GM21423 (cell line): ENCODE measurements around the gene CCL20.
"Not testable (repeated sequence)": the region's sequence is repeated elsewhere in the genome, so short reads cannot be mapped to it uniquely, and the experiment has no call there.

ENCODE experiments used
- ATAC-seq: cut with Tn5 transposase; IDR thresholded peaks from one replicate; pipeline ENCODE4 v1.9.1; 2021; ENCODE audit warnings: mild to moderate bottlenecking, moderate library complexity; ENCODE audit not compliant: unreplicated experiment

The CCL20 gene

GRCh38 chr2:227828477-227828912, 14.9 kb downstream of the CCL20 start:
- no peak for ATAC-seq

DNA sequence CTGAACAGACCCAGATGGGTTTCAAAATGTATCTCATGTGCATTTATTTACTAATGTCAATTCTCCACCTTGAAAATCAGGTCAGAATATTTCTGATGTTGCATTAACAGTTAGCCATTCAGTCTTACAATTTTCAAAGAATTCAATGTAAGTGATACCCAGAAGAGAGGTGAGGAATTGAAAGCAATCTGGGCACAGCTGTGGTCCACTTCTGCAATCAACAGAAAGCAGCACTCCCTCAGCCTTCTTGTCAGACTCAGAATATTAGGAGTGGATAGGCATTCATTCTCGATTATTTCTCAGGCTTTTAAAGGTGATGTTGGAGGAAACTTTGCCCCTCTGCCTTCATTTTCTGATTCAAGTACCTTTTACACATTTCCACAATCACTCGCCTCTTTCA, 15.7 kb downstream of the CCL20 start:
- no peak for ATAC-seq

DNA sequence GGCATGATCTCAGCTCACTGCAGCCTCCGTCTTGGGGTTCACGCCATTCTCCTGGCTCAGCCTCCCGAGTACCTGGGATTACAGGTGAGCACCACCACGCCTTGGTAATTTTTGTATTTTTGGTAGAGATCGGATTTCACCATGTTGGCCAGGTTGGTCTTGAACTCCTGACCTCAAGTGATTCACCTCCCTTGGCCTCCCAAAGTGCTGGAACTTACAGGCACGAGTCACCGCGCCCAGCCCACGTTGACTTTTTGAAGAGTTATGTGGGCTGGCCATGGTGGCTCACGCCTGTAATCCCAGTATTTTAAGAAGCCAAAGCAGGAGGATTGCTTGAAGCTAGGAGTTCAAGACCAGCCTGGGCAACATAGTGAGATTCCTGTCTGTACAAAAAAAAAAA, 20.8 kb downstream of the CCL20 start:
- no peak for ATAC-seq

DNA sequence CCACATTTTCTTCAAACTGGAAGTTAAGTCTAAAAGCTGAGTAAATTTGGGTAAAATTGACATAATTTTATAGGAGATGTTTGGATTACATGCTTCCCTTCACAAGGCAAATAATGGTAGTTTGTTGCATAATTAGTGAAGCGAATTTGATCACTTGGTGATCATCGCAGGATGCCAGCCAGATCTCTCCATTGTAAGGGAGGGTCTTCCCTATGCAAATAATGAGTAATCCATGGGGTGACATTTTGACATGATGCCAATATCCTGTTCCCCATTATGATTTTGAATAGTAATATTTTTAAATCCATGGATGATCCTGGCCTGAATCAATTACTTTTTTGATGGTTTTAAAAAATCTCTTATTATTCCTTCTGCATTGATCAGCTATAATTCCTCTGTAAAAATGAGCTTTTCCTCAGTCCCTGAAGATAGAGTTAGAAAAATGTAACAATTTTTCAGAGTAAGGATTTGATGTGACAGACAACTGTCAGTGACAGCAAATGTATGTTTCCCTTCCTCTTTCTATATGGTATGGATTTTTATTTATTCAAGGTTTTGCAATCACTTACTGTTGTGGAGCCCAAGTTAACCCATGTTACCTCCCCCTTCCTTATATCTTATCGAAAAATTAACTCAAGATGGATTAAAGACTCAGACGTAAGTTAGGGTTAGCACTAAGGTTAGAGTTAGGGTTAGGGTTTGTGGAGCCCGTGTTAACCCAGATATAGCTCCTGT, 21.4 kb downstream of the CCL20 start:
- ATAC-seq, result no peak

DNA sequence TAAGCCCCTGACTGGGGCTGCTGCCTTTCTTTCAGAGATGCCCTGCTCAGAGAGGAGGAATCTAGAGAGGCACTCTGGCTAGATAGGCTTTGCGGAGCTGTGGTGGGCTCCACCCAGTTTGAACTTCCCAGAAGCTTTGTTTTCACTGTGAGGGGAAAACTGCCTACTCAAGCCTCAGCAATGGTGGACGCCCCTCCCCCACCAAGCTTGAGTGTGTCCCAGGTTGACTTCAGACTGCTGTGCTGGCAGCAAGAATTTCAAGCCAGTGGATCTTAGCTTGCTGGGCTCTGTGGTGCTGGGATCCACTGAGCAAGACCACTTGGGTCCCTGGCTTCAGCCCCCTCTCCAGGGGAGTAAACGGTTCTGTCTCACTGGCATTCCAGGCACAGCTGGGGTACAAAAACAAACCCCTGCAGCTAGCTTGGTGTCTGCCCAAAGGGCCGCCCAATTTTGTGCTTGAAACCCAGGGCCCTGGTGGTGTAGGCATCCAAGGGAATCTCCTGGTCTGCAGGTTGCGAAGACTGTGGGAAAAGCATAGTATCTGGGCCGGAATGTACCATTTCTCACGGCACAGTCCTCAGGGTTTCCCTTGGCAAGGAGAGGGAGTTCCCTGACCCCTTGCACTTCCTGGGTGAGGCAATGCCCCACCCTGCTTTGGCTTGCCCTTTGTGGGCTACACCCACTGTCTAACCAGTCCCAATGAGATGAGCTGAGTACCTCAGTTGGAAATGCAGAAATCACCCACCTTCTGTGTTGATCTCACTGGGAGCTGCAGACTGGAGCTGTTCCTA, 25.9 kb downstream of the CCL20 start:
- not testable (repeated sequence) for ATAC-seq

DNA sequence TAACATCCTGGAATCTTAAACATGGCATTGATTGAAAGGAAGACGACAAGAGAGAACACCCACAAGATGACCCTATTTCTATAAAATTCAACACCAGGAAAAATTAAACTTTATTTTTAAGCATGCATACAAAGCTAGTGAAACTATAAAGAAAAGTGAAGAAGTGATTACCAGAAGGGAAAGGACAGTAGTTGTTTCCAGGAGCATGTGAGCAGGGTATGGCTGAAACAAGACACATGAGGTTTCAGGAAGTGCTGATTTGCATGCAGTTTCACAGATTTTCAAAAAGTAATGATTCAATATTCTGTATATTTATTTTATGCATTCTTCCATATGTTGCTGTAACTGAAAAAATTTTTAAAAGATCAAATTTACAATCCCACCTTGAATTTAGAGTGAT, 33.2 kb downstream of the CCL20 start:
- peak; percentile 46 for ATAC-seq

- ATAC-seq, result no peak
Observed at GRCh38 chr2:227848146-227848545, 34.5 kb downstream of the CCL20 start.

- ATAC-seq, result no peak
Observed at GRCh38 chr2:227848586-227848985, 34.9 kb downstream of the CCL20 start.

DNA sequence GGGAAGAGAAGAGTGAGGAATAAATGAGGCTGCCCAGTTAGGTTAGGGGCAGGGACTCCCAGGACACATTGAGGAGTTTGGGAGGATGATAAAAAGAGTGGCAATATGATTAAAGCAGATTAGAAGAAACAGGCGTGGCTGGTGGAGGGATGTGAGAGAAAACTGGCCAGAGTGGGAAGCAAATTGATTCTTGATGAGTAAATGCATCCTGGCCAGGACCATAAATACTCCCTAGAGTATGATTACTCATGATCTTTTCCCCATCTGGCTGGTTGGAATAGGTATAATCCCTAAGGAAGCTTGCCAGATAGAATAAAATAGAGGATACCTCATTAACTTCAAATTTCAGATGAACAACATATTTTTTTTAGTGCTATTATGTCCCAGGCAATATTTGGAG, 36.3 kb downstream of the CCL20 start:
- ATAC-seq, result no peak

DNA sequence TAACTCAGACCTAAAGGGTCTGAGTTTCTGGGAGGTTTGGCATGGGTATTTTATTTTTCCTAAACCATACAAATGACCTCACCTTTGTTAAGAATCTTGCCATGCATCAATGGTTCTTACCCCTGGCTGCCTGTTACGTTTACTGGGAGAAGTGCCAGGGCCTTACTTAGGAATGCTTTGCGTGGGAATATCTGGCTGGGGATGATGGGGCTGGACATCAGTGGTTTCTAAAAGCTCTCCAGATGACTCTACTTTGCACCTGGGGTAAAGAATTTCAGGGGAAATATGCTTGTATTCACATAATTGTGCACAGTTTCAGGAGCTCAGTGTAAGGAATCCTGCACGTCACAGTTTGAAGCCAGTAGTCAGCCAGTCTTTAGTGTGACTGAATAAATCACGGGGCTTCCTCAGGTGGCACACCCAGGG, 39.6 kb downstream of the CCL20 start:
- ATAC-seq, result no peak

- ATAC-seq, result no peak
Observed at GRCh38 chr2:227853765-227854271, 40.2 kb downstream of the CCL20 start.

DNA sequence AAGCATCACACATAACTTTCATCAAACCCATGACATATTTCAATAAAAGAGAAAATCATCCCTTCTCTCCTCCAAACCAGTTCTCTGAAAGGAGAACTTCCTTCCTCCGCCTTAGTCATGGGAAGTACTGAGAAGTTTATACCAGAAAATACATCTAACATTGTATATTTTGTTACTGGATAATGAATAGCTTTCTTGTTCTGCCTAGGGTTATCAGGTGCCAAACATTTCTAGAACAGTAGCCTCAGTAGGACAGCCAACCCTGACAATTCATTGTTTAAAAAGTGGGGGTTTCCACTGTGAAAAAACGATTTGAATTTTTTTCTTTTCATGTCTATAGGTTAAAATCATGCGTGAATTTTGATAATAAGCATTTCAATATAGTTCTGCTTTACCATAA, 41.8 kb downstream of the CCL20 start:
- ATAC-seq, result no peak

DNA sequence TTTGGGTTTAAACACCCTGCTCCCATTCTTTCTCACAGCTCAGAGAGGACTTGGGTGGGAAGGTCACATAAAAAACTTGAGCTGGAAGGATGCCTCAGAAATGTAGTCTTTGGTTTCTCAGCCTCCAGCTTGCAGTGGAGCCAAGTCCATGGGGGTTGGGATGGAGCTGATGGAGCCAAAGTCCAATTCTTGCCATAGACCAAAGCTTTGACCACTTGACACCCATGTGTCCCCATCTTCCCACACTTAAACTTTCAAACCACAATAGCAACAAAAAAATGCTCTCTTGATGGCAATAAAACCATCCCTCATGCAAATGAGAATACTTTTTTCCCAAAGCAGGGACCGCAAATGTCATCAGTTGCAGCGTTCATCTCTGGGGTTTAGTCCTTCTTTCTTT, 43.1 kb downstream of the CCL20 start:
- ATAC-seq, result no peak

- no peak for ATAC-seq
Observed at GRCh38 chr2:227860221-227860641, 46.6 kb downstream of the CCL20 start.

GRCh38 chr2:227861011-227861410, 47.4 kb downstream of the CCL20 start:
- ATAC-seq, result no peak

- ATAC-seq, result no peak
Observed at GRCh38 chr2:227862227-227862740, 48.6 kb downstream of the CCL20 start.

DNA sequence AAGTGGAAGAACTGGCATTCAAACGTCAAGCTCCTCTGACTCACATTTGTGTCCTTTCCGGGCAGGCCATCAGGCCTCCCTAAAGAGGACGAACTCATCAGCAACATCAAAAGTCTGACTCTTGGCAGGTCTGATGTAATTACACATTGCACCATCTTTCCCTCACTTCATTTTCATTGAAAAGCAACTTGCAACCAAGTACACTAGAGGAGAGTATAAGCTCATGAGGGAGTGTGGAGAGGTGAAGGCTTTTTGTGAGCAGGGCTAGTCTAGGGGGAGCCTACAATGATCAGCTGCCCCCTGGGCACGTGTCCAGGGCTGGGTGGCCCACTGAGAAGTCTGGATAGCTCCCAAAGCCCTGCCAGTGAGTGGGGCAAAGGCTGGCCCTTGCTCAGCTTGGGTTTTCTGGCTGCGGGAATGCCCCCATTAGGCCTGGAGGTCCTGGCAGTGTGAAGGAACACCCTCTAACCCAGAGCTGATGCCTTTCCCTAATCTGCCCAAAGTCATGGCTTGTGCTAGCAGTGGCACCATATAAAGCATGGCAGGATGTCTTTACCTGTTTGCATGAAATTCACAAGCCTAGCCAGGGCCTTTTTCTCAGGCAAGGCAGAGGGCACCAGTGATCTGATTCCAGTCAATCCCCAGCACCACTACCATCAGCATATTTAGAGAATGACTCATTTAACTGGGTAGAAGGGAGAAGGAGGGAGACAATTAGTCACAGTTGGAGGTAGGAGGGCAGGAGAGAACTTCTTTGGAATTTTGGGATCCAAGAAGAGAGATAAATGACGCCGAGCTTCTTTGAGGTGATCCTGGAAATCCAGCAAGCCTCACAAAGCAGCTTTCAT, 49.3 kb downstream of the CCL20 start:
- ATAC-seq, result no peak

DNA sequence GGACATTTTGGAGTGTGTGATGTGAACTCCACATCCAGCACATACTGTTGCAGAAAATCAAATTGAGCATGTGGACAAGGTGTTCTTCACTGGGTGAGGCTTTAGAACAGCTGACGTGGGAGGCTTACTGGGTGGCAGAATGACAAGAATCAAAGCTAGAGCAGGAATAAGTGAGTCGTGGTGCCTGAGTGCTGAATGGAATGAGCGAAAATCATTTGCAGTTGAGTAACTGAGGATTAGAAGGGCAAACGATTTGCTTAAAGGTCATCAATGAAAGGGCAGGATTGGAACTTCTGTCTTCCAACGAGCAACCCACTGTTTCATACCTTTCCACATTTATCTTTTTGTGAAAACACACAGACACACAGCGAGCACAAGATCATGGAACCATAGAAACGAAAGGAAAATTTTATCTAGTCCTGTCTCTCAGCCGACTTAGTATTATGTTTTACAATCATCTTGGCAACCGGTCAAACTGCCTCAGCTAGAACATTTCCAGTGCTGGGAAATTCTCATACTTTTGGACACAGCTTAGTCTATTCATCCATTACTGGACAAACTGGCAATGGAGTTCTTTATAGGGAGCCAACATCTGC, 50.6 kb downstream of the CCL20 start:
- ATAC-seq, result no peak

DNA sequence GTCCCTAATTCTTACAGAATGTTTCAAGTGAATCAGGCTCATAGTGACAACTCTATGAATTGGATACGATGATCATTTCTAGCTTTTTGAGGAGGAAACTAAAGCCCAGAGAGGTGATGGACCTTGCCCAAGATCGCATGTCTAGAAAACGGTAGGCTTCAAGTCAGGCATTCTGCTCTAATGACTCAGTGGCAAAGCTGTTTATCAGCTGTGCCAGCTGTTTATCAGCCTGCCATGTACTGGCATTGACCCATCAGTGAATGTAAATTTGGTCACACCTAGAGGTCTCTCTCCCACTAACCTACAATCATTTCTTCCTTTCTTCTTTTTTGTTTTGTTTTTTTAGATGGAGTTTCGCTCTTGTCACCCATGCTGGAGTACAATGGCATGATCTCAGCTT, 51.6 kb downstream of the CCL20 start:
- no peak for ATAC-seq
